Measurements from ENCODE around the gene COL18A1. TPM values are rescaled to one million over a fixed set of nuclear protein-coding genes. Genes with fewer than 3 reads are reported as not detected.

COL18A1 gene
- polyA plus RNA-seq, 1 of the 3 experiments (the other 2 are of a cell fraction): 118 TPM

GRCh38 chr21:45472445-45473365 is 67.7 kb downstream of the COL18A1 start:
- peak overlapping the region in 1 of 2 experiments; percentile 85; a peak in 1 of 4 replicates for H3K27ac ChIP-seq (ENCODE audit: low read depth in 2 of 2, low read length in 1 of 2)
- H3K9ac ChIP-seq: no peak overlapping the region
- TF ChIP-seq, protein P1, sequence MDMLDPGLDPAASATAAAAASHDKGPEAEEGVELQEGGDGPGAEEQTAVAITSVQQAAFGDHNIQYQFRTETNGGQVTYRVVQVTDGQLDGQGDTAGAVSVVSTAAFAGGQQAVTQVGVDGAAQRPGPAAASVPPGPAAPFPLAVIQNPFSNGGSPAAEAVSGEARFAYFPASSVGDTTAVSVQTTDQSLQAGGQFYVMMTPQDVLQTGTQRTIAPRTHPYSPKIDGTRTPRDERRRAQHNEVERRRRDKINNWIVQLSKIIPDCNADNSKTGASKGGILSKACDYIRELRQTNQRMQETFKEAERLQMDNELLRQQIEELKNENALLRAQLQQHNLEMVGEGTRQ (IDR thresholded peaks at IDR 0.05; ENCODE audit: borderline replicate concordance, low read depth, low read length): no peak
- TF ChIP-seq YY1 (IDR thresholded peaks at IDR 0.05; ENCODE audit: low read depth) (no peak), GATA2 (CRISPR knock-in tag; IDR thresholded peaks at IDR 0.05) (no peak), NFIC (IDR thresholded peaks at IDR 0.05; ENCODE audit: borderline replicate concordance) (no peak), ELF1 (IDR thresholded peaks at IDR 0.05) (no peak), TCF12 (IDR thresholded peaks at IDR 0.05) (no peak), REST (IDR thresholded peaks at IDR 0.05; ENCODE audit: low read depth, low read length) (no peak), FOXM1 (IDR thresholded peaks at IDR 0.05; ENCODE audit: low read depth) (no peak), FOSL2 (IDR thresholded peaks at IDR 0.05; ENCODE audit: borderline replicate concordance, low read depth) (no peak), NRF1 (IDR thresholded peaks at IDR 0.05; ENCODE audit: low read depth, low read length) (no peak), FOXJ3 (CRISPR knock-in tag; IDR thresholded peaks at IDR 0.05) (no peak), SIN3A (IDR thresholded peaks at IDR 0.05; ENCODE audit: borderline replicate concordance, low read depth, low read length) (no peak), MEF2A (IDR thresholded peaks at IDR 0.05; ENCODE audit: borderline replicate concordance, low read depth) (no peak), SMC3 (IDR thresholded peaks at IDR 0.05; ENCODE audit: low read depth, low read length) (no peak)

More at GRCh38 chr21:45472445-45473365, 67.7 kb downstream of the COL18A1 start:
- Histone ChIP-seq H3K9me2 (no peaks in the 10 kb centered on the region), H3K27me3 (ENCODE audit: insufficient read depth) (no peaks in the 10 kb centered on the region), H3K4me3 (ENCODE audit: low read depth in 2 of 2, low read length in 1 of 2) (no peak overlapping the region), H3F3A (replicated peaks; ENCODE audit: insufficient read depth) (peaks cover 20% of the 10 kb centered on the region), H4K20me1 (ENCODE audit: insufficient read depth) (peaks cover 36% of the 10 kb centered on the region), H3K9me3 (no peaks in the 10 kb centered on the region), H3K36me3 (replicated peaks in 1 of 2; ENCODE audit: control insufficient read depth in 1 of 2, insufficient read depth in 2 of 2, low read length in 1 of 2) (peaks cover 8 to 21% of the 10 kb centered on the region in 2 experiments), H3K4me2 (no peak overlapping the region), H3K79me2 (ENCODE audit: insufficient read depth) (peaks cover 41% of the 10 kb centered on the region), H3K4me1 (ENCODE audit: control insufficient read depth in 1 of 2, insufficient read depth in 2 of 2, low read depth in 1 of 2, low read length in 1 of 2) (peaks cover 9 to 16% of the 10 kb centered on the region in 2 experiments; a peak in 3 of 4 replicates), H2AFZ (ENCODE audit: low read depth) (no peak overlapping the region)
- 95% methylated on average over 26 of the region's 42 CpGs for WGBS (ENCODE audit: low lambda C conversion rate)
- ChIA-PET POLR2A (no interaction called here), CTCF (interaction anchor here (1.2 to 2.1 kb wide), 2 partner anchors 11 to 33 kb away, joined by 4 to 8 read pairs; no protein-coding TSS in a partner anchor)
- no peak for DNase-seq
